Astrocyte of the hippocampus (primary cell): Measurements from ENCODE around the gene FAM234A.

Source experiments
- DNase-seq: peaks from one replicate; pipeline ENCODE4 v3.0.0; 2011; ENCODE audit warnings: low read depth, low spot score

The FAM234A gene

DNA sequence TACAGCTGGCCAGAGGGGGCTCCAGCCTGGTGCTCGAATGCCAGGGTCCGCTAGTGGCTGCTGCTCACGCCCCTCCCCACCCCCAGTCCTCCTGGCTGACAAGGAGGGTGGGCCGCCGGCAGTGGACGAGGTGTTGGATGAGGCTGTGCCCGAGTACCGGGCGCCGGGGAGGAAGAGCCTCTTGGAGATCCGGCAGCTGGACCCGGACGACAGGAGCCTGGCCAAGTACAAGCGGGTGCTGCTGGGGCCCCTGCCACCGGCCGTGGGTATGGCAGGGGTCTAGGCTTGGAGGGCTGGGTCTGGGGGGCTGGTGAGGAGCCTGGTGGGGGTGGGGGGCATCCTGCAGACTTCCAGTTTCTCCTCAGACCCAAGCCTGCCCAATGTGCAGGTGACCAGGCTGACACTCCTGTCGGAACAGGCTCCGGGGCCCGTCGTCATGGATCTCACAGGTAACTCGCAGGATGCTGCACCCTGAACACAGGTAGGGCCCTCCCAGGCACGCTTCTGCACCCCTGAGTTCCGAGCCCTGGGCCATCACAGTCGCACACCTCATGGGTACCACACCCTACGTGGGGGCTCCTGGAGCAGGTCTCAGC, 47.1 kb downstream of the FAM234A start:
- no peak for DNase-seq

DNA sequence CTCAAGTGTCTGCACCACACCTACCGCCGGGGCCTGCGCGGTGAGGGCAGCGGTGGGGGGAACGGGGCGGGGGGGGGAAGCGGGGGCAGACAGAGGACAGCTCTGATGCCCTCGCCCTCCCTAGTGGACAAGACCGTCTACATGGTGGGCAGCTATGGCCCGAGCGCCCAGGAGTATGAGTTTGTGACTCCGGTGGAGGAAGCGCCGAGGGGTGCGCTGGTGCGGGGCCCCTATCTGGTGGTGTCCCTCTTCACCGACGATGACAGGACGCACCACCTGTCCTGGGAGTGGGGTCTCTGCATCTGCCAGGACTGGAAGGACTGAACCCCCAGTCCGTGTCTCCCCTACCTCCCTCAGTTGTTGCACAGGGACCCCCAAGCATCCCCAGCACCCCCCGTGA, 47.9 kb downstream of the FAM234A start:
- DNase-seq: no peak

DNA sequence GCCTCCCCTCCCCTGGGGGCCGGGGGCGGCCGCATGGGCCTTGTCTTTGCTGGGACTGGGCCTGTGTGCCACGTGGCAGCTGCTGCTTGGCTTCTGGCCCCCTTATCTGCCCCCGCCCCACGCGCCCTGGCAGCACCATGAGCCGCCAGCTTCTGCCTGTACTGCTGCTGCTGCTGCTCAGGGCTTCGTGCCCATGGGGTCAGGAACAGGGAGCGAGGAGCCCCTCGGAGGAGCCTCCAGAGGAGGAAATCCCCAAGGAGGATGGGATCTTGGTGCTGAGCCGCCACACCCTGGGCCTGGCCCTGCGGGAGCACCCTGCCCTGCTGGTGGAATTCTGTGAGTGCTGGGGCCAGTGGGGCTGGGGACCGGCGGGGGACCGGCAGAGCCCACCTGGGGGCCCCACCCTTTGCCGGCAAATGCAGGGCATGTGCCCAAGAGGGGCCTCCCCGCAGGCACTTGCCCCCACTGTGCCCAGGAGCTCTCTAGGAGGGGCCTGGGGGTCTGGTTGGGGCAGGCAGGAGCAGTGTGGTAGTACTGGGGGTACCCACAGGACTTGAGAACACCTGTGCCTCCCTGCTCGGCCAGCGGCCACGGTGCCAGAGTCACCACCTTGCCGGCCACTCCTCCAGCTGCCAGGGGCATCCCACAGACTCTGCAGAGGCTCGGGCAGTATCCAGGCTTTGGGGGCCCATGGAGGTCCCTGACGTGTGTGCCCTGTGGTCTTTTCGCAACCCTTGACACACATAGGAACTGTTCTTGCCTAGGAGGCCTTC, 48.6 kb downstream of the FAM234A start, which contains the start of gene PDIA2:
PDIA2 (plus strand) TSS at position 132 of the 773 bp plus-strand sequence; CDS start at position 138, 6 bp downstream.
- DNase-seq: no peak

DNA sequence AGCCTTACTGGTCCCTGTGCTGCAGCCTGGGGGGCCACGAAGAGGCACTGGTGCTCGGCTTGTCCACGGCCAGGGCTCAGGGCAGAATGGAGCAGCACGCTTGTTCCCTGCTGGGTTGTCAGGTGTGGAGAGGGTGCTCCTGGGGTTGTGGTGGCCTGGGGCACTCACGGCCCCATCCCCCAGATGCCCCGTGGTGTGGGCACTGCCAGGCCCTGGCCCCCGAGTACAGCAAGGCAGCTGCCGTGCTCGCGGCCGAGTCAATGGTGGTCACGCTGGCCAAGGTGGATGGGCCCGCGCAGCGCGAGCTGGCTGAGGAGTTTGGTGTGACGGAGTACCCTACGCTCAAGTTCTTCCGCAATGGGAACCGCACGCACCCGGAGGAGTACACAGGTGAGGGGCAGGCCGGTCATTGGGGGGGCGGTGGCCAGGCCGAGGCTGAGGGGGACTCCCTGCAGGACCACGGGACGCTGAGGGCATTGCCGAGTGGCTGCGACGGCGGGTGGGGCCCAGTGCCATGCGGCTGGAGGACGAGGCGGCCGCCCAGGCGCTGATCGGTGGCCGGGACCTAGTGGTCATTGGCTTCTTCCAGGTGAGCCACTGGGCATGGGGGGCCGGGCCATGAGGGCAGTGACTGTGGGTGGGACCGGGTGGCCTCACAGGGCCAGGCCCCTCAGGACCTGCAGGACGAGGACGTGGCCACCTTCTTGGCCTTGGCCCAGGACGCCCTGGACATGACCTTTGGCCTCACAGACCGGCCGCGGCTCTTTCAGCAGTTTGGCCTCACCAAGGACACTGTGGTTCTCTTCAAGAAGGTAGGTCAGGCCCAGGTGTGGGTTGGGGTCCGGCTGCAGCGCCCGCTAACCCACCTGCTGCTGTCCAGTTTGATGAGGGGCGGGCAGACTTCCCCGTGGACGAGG, 49.8 kb downstream of the FAM234A start:
- DNase-seq: no peak

DNA sequence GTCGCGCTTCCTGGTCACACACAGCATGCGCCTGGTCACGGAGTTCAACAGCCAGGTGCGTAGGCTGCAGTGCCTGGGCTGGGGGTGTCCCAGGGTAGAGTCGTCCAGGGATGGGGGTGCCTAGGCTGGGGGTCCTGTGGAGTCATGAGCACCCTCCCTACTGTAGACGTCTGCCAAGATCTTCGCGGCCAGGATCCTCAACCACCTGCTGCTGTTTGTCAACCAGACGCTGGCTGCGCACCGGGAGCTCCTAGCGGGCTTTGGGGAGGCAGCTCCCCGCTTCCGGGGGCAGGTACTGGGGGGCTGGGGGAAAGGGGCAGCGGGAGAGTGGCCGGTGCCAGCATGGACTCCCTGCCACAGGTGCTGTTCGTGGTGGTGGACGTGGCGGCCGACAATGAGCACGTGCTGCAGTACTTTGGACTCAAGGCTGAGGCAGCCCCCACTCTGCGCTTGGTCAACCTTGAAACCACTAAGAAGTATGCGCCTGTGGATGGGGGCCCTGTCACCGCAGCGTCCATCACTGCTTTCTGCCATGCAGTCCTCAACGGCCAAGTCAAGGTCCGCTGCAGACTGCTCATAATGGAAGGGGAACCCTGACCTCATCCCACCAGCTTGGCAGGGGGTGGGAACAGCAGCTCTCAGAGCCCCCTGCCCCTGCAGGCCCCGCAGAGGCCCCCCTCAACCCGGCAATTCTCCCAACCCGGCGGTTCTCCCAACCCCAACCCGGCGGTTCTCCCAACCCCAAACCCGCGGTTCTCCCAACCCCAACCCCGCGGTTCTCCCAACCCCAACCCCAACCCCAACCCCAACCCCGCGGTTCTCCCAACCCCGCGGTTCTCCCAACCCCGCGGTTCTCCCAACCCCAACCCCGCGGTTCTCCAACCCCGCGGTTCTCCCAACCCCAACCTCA, 50.8 kb downstream of the FAM234A start:
- DNase-seq: no peak

DNA sequence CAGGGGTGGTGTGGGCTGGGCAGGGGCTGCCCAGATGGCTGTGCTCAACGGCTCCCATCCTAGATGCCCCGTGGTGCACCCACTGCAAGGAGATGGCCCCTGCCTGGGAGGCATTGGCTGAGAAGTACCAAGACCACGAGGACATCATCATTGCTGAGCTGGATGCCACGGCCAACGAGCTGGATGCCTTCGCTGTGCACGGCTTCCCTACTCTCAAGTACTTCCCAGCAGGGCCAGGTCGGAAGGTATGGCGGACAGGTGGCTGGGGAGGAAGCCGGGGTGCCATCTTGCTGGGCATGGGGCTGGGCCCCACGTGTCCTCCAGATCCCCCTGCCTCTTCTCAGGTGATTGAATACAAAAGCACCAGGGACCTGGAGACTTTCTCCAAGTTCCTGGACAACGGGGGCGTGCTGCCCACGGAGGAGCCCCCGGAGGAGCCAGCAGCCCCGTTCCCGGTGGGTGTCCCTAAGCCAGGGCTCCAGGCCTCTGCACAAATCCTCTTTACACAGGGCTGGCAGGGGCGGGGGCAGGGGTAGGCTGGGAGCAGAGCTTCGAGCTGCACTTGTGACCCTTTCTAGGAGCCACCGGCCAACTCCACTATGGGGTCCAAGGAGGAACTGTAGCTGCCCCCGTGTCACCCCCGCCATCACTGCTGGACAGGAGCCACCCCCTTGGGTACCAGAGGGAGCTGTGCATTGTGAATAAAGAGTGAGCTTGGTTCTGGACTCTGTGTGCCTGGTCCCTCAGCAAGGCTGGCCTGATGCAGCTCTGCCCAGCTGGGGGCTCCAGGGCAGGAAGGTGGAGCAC, 52.1 kb downstream of the FAM234A start:
- no peak for DNase-seq

DNA sequence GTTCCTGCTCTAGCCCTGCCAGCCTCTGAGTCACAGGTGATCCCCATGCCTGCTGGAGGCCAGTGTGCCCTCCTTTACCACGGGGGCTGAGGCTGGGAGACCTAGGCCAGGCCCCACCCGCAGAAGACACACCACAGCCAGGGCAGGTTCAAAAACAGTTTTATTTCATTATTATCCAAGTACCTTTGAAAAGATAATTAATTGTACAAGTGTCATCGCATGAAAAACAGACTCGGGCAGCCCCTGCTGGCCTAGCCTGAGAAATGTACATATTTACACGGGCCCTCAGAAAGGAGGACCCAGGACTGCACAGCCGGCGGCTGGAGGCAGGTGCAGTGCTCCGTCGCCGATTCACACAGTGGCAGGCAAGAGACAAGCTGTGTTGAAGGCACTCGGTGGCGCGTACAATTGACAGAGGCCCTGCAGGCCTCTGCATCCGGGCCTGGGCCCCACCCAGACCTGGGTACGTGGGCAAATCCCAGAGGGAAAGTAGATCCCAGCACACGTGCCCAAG, 52.7 kb downstream of the FAM234A start:
- DNase-seq: no peak

DNA sequence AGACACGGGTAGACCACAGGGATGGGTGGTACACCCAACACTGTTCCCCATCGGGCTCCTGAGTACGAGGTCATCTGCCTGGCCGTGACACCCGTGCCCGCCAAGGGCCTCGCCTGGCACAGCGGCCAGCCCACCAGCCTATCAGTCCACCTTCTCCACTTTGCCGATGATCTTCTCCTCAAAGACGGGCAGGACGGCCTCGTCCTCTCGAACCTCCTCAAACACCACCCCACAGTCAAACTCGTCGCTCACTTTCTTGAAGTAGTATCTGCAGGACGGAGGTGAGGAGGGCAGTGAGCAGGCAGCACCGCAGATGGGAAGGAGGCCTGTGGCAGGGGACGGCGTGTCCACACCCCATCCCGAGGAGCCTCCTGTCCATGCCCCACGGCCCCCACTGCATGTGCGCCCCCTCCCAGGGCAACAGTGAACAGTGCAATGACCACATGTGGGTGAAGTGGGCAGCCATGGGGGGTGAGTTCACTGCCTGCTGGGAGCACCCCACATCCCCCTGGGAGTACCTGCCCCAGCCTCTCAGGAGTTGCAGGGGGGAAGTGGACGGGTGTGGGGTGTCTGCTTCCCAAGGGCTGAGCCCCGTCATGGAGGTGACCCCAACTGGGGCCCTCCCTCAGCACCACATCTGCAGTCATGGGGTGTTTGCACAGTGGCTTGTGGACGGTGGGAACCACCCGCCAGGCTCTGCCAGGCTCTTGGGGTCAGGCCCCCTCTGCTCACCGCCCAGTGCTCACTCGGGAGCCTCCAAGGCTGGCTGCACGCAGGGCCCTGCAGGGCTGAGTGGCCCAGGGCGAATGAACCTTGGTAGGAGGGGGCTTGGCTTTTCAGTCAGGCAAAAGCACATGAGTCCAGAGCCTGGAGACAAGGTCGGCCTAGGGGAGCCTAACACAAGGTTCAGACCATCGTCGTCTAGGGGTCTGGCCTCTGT, 53.6 kb downstream of the FAM234A start:
- no peak for DNase-seq

DNA sequence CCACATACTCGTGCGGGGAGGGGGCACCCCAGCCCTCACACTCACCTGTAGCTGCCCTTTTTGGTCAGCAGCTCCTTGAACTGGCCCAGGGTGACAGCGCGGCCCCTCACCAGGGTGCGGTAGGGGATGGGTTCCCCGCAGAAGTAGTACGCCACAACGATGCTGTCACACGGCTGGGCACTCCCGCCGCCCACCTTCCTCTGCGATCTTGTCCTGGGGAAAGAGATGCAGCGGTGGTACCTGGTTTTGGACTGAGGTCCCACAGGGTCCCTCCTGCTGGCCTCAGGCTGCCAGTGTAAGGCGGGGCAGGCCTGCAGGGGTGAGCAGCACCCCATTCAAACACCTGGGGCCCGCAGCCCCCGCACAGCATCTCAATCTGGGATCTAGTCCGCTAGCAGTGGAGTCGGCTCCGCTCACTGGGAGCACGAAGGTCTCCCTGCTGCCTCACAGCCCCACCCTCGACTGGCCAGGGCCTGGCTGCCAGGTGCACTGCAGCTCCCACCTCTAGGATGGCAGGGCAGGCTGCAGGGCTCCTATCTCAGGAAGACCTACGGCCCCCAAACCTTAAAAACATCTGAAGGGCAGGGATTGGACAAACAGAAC, 54.9 kb downstream of the FAM234A start:
- no peak for DNase-seq

DNA sequence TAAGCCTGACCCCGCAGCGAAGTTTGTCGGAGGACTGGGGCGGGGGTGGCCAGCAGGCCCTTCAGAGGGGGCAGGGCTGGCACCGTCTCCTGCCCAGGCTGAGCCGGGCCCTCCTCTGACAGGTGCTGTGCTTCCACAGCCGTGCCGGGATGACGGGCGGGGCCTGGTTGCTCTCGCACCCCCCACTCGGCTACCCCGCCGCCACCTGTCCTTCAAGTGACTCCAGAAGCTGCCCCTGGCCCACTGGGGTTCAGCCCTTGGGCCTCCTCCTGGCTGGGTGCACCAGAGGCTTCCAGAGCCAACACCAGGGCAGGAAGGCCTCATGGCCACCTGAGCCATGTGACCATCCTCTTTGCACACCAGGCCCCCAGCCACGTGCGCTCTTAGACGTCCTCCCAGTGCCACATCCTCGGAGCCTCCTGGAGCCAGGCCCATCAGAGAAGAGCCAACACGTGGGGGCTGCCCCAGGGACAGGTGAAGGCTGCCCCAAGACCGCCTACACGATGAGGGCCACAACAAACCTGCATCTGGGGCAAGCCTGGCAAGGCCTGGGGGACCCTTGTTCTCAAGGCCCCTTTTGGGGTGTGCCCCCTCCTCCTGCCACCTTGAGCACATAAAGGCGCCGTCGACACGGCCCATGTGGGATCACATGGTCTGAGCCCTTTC, 55.5 kb downstream of the FAM234A start:
- no peak for DNase-seq

DNA sequence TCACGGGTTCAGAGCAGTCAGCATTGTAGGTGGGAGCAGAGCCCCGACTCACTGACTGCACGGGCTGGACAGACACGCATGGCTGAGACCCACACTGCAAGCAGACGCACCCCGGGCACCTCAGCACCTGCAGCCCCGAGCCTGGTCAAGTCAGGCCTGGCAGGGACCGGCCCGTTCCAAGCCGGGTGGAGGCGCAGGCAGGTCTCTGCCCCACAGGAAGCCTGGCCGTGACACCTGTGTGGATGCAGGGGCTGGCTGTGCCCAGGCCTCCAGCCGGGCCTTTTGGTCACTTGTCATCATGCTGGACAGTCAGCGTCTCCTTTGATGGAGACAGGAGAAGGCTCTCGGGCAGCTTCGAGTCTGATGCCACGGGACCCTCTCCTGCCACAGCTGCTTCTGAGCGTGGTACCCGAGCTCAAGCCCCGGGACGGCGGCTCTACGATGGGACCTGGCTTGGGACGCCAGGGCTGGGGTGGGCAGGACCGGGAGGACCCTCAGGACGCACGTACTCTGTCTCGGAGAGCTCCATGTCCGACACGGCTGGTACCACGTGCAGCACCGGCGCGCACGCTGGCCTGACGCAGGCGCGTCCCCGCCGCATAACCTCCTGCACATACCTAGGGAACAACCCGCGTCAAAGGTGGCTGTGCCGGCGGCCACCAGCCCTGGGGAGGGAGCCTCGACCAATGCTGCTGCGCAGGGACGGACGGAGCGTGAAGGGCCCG, 56.2 kb downstream of the FAM234A start:
- no peak for DNase-seq

DNA sequence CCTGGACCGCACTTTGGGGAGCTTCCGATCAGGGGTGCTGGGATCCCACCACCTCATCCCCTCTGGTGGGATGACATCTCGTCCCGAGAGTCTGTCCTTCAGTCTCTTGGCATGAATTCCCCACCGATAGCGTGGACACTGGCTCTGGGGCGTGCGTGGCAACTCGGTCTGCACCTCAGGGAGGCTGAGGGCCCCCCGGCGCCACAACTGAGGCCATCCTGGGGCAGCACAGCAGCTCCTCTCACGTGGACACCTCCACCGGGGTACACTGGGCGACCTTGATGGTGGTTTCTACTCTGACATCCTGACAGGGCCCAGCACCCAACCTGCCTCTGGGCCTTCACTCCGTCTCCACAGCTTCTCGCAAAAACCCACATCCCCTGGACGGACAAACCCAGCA, 56.9 kb downstream of the FAM234A start:
- DNase-seq: no peak

DNA sequence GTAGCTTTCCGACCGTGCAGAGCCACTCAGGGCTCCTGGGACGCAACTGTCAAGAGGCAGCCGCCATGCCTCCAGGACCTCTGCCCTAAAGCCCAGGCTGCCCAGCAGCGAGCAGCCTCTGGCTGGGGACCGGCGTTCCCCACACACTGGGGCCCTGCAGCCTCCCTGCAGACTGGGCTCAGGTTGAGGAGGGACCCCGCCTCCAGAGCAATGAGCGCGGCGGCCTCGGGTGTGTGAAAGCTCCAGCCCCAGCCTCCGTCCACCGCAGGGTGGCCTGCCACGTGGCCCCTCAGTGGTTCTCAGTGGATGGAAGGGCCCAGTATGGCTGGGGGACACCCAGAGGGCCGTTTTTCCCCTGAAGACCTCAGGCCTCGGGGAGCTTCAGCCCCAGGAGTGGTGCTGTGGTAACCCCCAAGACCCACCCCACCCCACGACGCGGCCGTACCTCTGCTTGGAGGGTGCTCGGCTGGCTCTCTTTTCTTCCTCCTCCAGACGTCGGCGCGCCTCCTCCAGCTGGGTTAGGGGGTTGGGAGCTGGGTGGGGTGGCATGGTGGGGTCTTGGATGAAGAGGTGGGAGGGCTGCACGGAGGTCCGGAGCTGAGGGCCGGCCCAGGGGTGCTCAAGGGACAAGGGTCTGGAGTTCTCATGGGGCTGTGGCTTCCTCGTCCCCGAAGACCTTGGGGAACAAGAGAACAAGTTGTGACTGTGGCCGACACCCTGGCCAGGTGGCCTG, 58.6 kb downstream of the FAM234A start:
- no peak for DNase-seq

DNA sequence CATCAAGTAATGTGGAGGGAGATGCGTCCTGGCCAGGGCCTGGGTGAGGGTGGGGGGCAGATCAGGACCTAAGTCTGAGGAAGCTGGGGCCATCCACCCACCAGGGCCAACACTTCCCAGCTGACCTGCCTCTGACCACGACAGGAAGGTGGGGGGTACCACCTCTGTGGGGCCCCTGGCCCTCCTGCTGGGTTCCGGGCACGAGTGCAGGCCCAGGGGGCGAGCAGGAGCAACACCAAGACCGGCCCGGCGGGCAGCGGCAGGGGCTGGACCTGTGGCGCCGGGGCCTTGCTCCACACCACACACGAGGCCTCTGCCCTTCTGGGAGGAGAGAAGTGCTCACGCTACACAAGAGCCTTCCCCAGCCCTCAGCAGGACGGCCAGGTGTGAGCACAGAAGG, 61.7 kb downstream of the FAM234A start:
- DNase-seq: no peak

DNA sequence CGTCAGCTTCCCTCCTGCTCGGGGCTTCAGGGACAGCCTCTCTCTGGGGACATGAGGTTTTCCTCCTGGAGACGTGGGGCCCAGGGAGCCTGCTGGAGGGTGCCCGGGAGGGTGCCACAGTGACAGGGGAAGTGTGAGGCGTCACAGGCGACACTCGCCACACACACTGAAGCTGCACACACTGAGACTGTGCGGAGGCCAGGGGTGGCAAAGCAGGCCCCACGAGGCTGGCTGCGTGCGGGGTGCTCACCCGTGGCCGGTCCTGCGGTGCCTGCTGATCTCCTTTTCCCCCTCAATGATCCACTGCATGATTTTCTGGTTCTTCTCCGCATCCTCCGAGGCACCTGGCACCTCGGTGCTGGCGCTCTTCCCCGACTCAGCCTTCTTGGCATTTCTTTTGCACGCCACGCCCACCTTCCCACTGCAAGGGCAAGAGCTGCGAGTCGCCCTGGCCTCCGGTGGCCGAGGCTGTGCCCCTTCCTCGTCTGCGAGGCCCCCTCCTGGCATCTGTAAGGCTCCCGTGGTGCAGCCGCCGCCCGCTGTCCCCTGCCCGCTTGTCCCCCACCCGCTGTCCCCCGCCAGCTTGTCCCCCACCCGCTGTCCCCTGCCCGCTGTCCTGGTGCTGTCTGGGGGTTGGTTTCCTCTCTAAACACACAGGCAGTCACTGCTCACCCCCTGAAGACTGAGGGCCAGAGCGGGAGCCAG, 62.3 kb downstream of the FAM234A start:
- DNase-seq: no peak

DNA sequence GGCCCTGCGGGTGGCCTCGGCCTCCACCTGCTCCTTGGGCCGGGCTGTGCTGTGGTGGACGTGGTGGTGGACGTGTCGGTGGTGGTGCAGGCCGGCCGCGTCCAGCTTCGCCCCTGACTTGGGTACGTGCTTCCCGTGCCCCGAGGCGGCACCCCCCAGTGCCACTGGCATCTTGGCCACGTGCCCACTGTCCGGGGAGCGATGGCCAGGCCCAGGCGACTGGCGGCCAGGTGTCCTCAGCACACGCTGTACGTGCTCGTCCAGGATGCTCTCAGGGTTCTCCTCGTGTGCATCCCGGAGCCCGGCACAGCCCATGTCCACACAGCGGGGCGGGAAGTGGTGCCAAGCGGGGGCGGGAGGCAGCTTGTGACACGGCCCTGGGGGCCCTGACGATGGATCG, 63.2 kb downstream of the FAM234A start:
- no peak for DNase-seq
